GM23248 (cell line): ENCODE results near the gene AKAP6. TPM values are rescaled to one million over a fixed set of nuclear protein-coding genes. Genes with fewer than 3 reads are reported as not detected.

Experiments used
- DNase-seq: peaks from one replicate; pipeline ENCODE4 v3.0.0-alpha.2; 2015
- H2AFZ ChIP-seq: fragments of 200-600 bp; sonication (generic); 2 replicates; pipeline ENCODE4 v1.6.1; 2016; ENCODE audit warnings: antibody characterized with exemption
- H3F3A ChIP-seq: fragments of 200-600 bp; sonication (generic); 2 replicates; pipeline ENCODE4 v1.6.1; 2016; ENCODE audit warnings: mild to moderate bottlenecking, antibody characterized with exemption, mixed run types; ENCODE audit not compliant: insufficient read depth
- H3K27ac ChIP-seq: fragments of 200-600 bp; sonication (generic); 2 replicates; pipeline ENCODE4 v1.5.1; 2016; ENCODE audit warnings: mild to moderate bottlenecking
- H3K27me3 ChIP-seq: fragments of 200-600 bp; sonication (generic); replicated peaks from 2 replicates; pipeline ENCODE4 v1.6.1; 2016; ENCODE audit warnings: mild to moderate bottlenecking; ENCODE audit not compliant: insufficient read depth
- H3K36me3 ChIP-seq: fragments of 200-600 bp; sonication (generic); 2 replicates; pipeline ENCODE4 v1.6.1; 2016; ENCODE audit warnings: low read depth, mild to moderate bottlenecking
- H3K4me1 ChIP-seq: fragments of 200-600 bp; sonication (generic); 2 replicates; pipeline ENCODE4 v1.6.1; 2016; ENCODE audit warnings: mild to moderate bottlenecking; ENCODE audit not compliant: insufficient read depth
- H3K4me2 ChIP-seq: fragments of 200-600 bp; sonication (generic); one replicate; pipeline ENCODE4 v1.6.1; 2016; ENCODE audit warnings: mild to moderate bottlenecking; ENCODE audit not compliant: unreplicated experiment
- H3K4me3 ChIP-seq: fragments of 200-600 bp; sonication (generic); 2 replicates; pipeline ENCODE4 v1.5.1; 2016; ENCODE audit warnings: mild to moderate bottlenecking
- H3K79me2 ChIP-seq: fragments of 200-600 bp; sonication (generic); 2 replicates; pipeline ENCODE4 v1.6.1; 2016; ENCODE audit warnings: mild to moderate bottlenecking; ENCODE audit not compliant: insufficient read depth
- H3K9ac ChIP-seq: fragments of 200-600 bp; sonication (generic); 2 replicates; pipeline ENCODE4 v1.6.1; 2016; ENCODE audit warnings: mild to moderate bottlenecking
- H3K9me2 ChIP-seq: fragments of 200-600 bp; sonication (generic); 2 replicates; pipeline ENCODE4 v1.6.1; 2016; ENCODE audit warnings: mixed run types, mild to moderate bottlenecking, moderate library complexity; ENCODE audit not compliant: insufficient read depth
- H3K9me3 ChIP-seq: fragments of 200-600 bp; sonication (generic); one replicate; pipeline ENCODE4 v1.6.1; 2017; ENCODE audit warnings: low read depth
- H4K20me1 ChIP-seq: fragments of 200-600 bp; sonication (generic); 2 replicates; pipeline ENCODE4 v1.6.0; 2016; ENCODE audit not compliant: insufficient read depth
- EZH2 ChIP-seq: fragments of 200-600 bp; sonication (generic); IDR thresholded peaks from 2 replicates; pipeline ENCODE4 v1.6.1; 2018; ENCODE audit warnings: antibody characterized with exemption, mild to moderate bottlenecking; ENCODE audit not compliant: insufficient read depth, poor library complexity, severe bottlenecking
- EZH2phosphoT487 ChIP-seq: fragments of 200-600 bp; sonication (generic); IDR thresholded peaks from 2 replicates; pipeline ENCODE4 v1.6.1; 2018; ENCODE audit warnings: antibody characterized with exemption, moderate library complexity, mild to moderate bottlenecking, low read depth; ENCODE audit not compliant: insufficient read depth
- WGBS, 2 experiments: methylation state at CpG; one replicate each; pipeline ENCODE4 v1.1.6; 2015 to 2017; ENCODE audit warnings: low lambda C conversion rate in 2 of 2, low coverage in 1 of 2; ENCODE audit errors: missing lambda C conversion rate in 2 of 2; 5-methylcytosine and 5-hydroxymethylcytosine counted together
- in situ Hi-C: fragments of 300-500 bp; cut with MboI; formaldehyde crosslinking; loops from 2 replicates; pipeline ENCODE4 v1.15.0; 2020
- polyA plus RNA-seq: library from polyadenylated mRNA; unstranded; fragments of >200 nt; fragmentation: Nextera tagmentation; extraction: Ambion mirVana; gene quantifications from 2 replicates; pipeline ENCODE4 v1.2.1, GENCODE V29; 2016
- total RNA-seq: library from RNA; depleted of rRNA; stranded (reverse); fragments of >200 nt; shearing (Covaris generic); gene quantifications from 2 replicates; pipeline ENCODE4 v1.2.3, GENCODE V29; 2014

AKAP6 gene
- total and polyA plus RNA-seq, 2 experiments from 2014 or later = 4.8 to 19.1 TPM

GRCh38 chr14:32601906-32602305, 272.8 kb downstream of the AKAP6 start:
- Histone ChIP-seq H3K27me3 (no peaks in the 10 kb centered on the region), H3F3A (peaks cover 9% of the 10 kb centered on the region; the same call in 1 of the 2 replicates), H3K9me3 (no peaks in the 10 kb centered on the region), H4K20me1 (no peaks in the 10 kb centered on the region), H3K4me3 (no peak overlapping the region), H3K79me2 (no peaks in the 10 kb centered on the region), H3K4me2 (peak overlapping the region; percentile 30), H3K36me3 (no peaks in the 10 kb centered on the region), H2AFZ (0 out of 2 replicates have a peak overlapping the region, but pooled peaks have one; percentile 18), H3K27ac (no peak overlapping the region), H3K9me2 (no peaks in the 10 kb centered on the region), H3K4me1 (peaks cover 14% of the 10 kb centered on the region), H3K9ac (no peak overlapping the region)
- WGBS, 2 experiments = 4 to 10% methylated on average over 3 of the region's 3 CpGs
- peak; percentile 10 for DNase-seq
- no peak for TF ChIP-seq EZH2phosphoT487
- no peak for TF ChIP-seq EZH2
- in situ Hi-C loops = no loop called here

- in situ Hi-C loops = no loop called here
- Histone ChIP-seq H2AFZ (no peak overlapping the region), H3K4me3 (no peak overlapping the region), H4K20me1 (no peaks in the 10 kb centered on the region), H3K79me2 (no peaks in the 10 kb centered on the region), H3F3A (peaks cover 9% of the 10 kb centered on the region; the same call in 1 of the 2 replicates), H3K27me3 (no peaks in the 10 kb centered on the region), H3K9ac (no peak overlapping the region), H3K4me1 (peaks cover 17% of the 10 kb centered on the region), H3K36me3 (no peaks in the 10 kb centered on the region), H3K9me2 (no peaks in the 10 kb centered on the region), H3K27ac (no peak overlapping the region), H3K4me2 (no peak overlapping the region), H3K9me3 (no peaks in the 10 kb centered on the region)
- WGBS, 2 experiments = 79 to 81% methylated on average over 7 of the region's 7 CpGs
- TF ChIP-seq EZH2phosphoT487 = no peak
- TF ChIP-seq EZH2 = no peak
- no peak for DNase-seq
Measured at GRCh38 chr14:32602699-32603098, 273.6 kb downstream of the AKAP6 start.

- Histone ChIP-seq H4K20me1 (no peaks in the 10 kb centered on the region), H3K9me3 (no peaks in the 10 kb centered on the region), H3K4me2 (no peak overlapping the region), H3F3A (peaks cover 11% of the 10 kb centered on the region; the same call in 1 of the 2 replicates), H2AFZ (no peak overlapping the region), H3K27me3 (no peaks in the 10 kb centered on the region), H3K36me3 (no peaks in the 10 kb centered on the region), H3K4me1 (peaks cover 24% of the 10 kb centered on the region), H3K4me3 (no peak overlapping the region), H3K9ac (no peak overlapping the region), H3K27ac (no peak overlapping the region), H3K79me2 (no peaks in the 10 kb centered on the region), H3K9me2 (no peaks in the 10 kb centered on the region)
- in situ Hi-C loops = no loop called here
- no peak for DNase-seq
- 92 to 98% methylated on average over 2 of the region's 2 CpGs for WGBS, 2 experiments
- TF ChIP-seq EZH2phosphoT487 (no peak), EZH2 (no peak)
Measured at GRCh38 chr14:32603992-32604565, 275.0 kb downstream of the AKAP6 start.

- Histone ChIP-seq H2AFZ (no peak overlapping the region), H3K4me2 (no peak overlapping the region), H3K9me2 (no peaks in the 10 kb centered on the region), H3K79me2 (no peaks in the 10 kb centered on the region), H3K9ac (no peak overlapping the region), H4K20me1 (no peaks in the 10 kb centered on the region), H3K36me3 (no peaks in the 10 kb centered on the region), H3K4me3 (no peak overlapping the region), H3K9me3 (no peaks in the 10 kb centered on the region), H3K27ac (no peak overlapping the region), H3K4me1 (peaks cover 42% of the 10 kb centered on the region), H3F3A (peaks cover 29% of the 10 kb centered on the region), H3K27me3 (no peaks in the 10 kb centered on the region)
- no peak for DNase-seq
- no peak for TF ChIP-seq EZH2
- no peak for TF ChIP-seq EZH2phosphoT487
- in situ Hi-C loops = no loop called here
- WGBS, 2 experiments = 96 to 98% methylated on average over 2 of the region's 2 CpGs
Measured at GRCh38 chr14:32606301-32606700, 277.2 kb downstream of the AKAP6 start.

GRCh38 chr14:32607399-32607798, 278.3 kb downstream of the AKAP6 start:
- H3K27me3 ChIP-seq = no peaks in the 10 kb centered on the region
- no peak overlapping the region for H3K27ac ChIP-seq
- peaks cover 32% of the 10 kb centered on the region for H3F3A ChIP-seq
- no peaks in the 10 kb centered on the region for H3K9me2 ChIP-seq
- TF ChIP-seq EZH2phosphoT487 (no peak), EZH2 (no peak)
- 9 to 21% methylated on average over 1 of the region's 1 CpG for WGBS, 2 experiments
- DNase-seq = peak; percentile 39
- H3K79me2 ChIP-seq = no peaks in the 10 kb centered on the region
- no peak overlapping the region for H3K4me2 ChIP-seq
- in situ Hi-C loops = no loop called here
- no peak overlapping the region for H3K9ac ChIP-seq
- H2AFZ ChIP-seq = no peak overlapping the region
- no peaks in the 10 kb centered on the region for H3K9me3 ChIP-seq
- peaks cover 49% of the 10 kb centered on the region for H3K4me1 ChIP-seq
- no peaks in the 10 kb centered on the region for H3K36me3 ChIP-seq
- H3K4me3 ChIP-seq = no peak overlapping the region
- H4K20me1 ChIP-seq = no peaks in the 10 kb centered on the region
